ENCODE measurements around the gene MAP2K6. TPM values are rescaled to one million over a fixed set of nuclear protein-coding genes. Genes with fewer than 3 reads are reported as not detected.

Gene MAP2K6
- total RNA-seq, 1 donor from 2014 or later: 10.3 TPM

- DNase-seq (ENCODE audit: extremely low spot score in 2 of 2): no peak
- no peaks in the 10 kb centered on the region for H3K36me3 ChIP-seq
- no peak for TF ChIP-seq CTCF (IDR thresholded peaks at IDR 0.05)
- TF ChIP-seq POLR2A (IDR thresholded peaks at IDR 0.05): no peak
- peak in 1 of 2 donors; percentile 22 for TF ChIP-seq POLR2AphosphoS5 (IDR thresholded peaks at IDR 0.05; ENCODE audit: insufficient read depth in 1 of 2, low read depth in 1 of 2)
- H3K9me3 ChIP-seq: no peaks in the 10 kb centered on the region
- H3K4me1 ChIP-seq: peaks cover 9% of the 10 kb centered on the region
- intact Hi-C loops (cut with DNase I): no loop called here
- no peak overlapping the region for H3K4me3 ChIP-seq
- H3K27ac ChIP-seq: no peak overlapping the region
- no peaks in the 10 kb centered on the region for H3K27me3 ChIP-seq
Observed at GRCh38 chr17:69424287-69425041, 10.0 kb downstream of the MAP2K6 start.

GRCh38 chr17:69425978-69426377, 11.5 kb downstream of the MAP2K6 start:
- TF ChIP-seq POLR2AphosphoS5 (IDR thresholded peaks at IDR 0.05; ENCODE audit: insufficient read depth in 1 of 2, low read depth in 1 of 2) (no peak), POLR2A (IDR thresholded peaks at IDR 0.05) (no peak)
- H3K27me3 ChIP-seq: no peaks in the 10 kb centered on the region
- intact Hi-C loops (cut with DNase I): no loop called here
- no peak for DNase-seq (ENCODE audit: extremely low spot score in 2 of 2)
- H3K27ac ChIP-seq: no peak overlapping the region
- H3K9me3 ChIP-seq: no peaks in the 10 kb centered on the region
- H3K36me3 ChIP-seq: no peaks in the 10 kb centered on the region
- no peak overlapping the region for H3K4me3 ChIP-seq
- H3K4me1 ChIP-seq: peaks cover 18% of the 10 kb centered on the region

GRCh38 chr17:69427486-69428197, 13.1 kb downstream of the MAP2K6 start:
- no peaks in the 10 kb centered on the region for H3K36me3 ChIP-seq

GRCh38 chr17:69428252-69428980, 13.9 kb downstream of the MAP2K6 start:
- TF ChIP-seq POLR2A (IDR thresholded peaks at IDR 0.05) (no peak), CTCF (IDR thresholded peaks at IDR 0.05) (no peak), POLR2AphosphoS5 (IDR thresholded peaks at IDR 0.05; ENCODE audit: insufficient read depth in 1 of 2, low read depth in 1 of 2) (no peak)
- no peak overlapping the region for H3K27ac ChIP-seq
- no peaks in the 10 kb centered on the region for H3K36me3 ChIP-seq
- H3K27me3 ChIP-seq: no peaks in the 10 kb centered on the region
- intact Hi-C loops (cut with DNase I): no loop called here
- DNase-seq (ENCODE audit: extremely low spot score in 2 of 2): no peak
- H3K4me1 ChIP-seq: peaks cover 22% of the 10 kb centered on the region
- no peaks in the 10 kb centered on the region for H3K9me3 ChIP-seq
- H3K4me3 ChIP-seq: no peak overlapping the region

More at GRCh38 chr17:69427486-69428197, 13.1 kb downstream of the MAP2K6 start:
- intact Hi-C loops (cut with DNase I): no loop called here
- Histone ChIP-seq H3K4me1 (peaks cover 18% of the 10 kb centered on the region), H3K27me3 (no peaks in the 10 kb centered on the region), H3K4me3 (no peak overlapping the region), H3K27ac (no peak overlapping the region), H3K9me3 (no peaks in the 10 kb centered on the region)
- DNase-seq (ENCODE audit: extremely low spot score in 2 of 2): no peak
- no peak for TF ChIP-seq POLR2A (IDR thresholded peaks at IDR 0.05)
- no peak for TF ChIP-seq POLR2AphosphoS5 (IDR thresholded peaks at IDR 0.05; ENCODE audit: insufficient read depth in 1 of 2, low read depth in 1 of 2)
- TF ChIP-seq CTCF (IDR thresholded peaks at IDR 0.05): no peak

GRCh38 chr17:69430488-69430887, 16.0 kb downstream of the MAP2K6 start:
- peak in 1 of 2 donors; percentile 73 for TF ChIP-seq POLR2AphosphoS5 (IDR thresholded peaks at IDR 0.05; ENCODE audit: insufficient read depth in 1 of 2, low read depth in 1 of 2)
- no peak for TF ChIP-seq CTCF (IDR thresholded peaks at IDR 0.05)
- DNase-seq (ENCODE audit: extremely low spot score in 2 of 2): no peak
- Histone ChIP-seq H3K4me1 (peaks cover 34% of the 10 kb centered on the region), H3K36me3 (no peaks in the 10 kb centered on the region), H3K4me3 (no peak overlapping the region), H3K27me3 (no peaks in the 10 kb centered on the region), H3K9me3 (no peaks in the 10 kb centered on the region), H3K27ac (peak overlapping the region; percentile 44)
- intact Hi-C loops (cut with DNase I): no loop called here
